ENCODE data around the gene ABCB9. TPM values are rescaled to one million over a fixed set of nuclear protein-coding genes. Genes with fewer than 3 reads are reported as not detected.

The ABCB9 gene
- total and polyA plus RNA-seq, 2 of the 8 experiments (the other 6 are each of a cell fraction or from before 2014, with no cell fraction given), result 3.8 to 8.0 TPM

DNA sequence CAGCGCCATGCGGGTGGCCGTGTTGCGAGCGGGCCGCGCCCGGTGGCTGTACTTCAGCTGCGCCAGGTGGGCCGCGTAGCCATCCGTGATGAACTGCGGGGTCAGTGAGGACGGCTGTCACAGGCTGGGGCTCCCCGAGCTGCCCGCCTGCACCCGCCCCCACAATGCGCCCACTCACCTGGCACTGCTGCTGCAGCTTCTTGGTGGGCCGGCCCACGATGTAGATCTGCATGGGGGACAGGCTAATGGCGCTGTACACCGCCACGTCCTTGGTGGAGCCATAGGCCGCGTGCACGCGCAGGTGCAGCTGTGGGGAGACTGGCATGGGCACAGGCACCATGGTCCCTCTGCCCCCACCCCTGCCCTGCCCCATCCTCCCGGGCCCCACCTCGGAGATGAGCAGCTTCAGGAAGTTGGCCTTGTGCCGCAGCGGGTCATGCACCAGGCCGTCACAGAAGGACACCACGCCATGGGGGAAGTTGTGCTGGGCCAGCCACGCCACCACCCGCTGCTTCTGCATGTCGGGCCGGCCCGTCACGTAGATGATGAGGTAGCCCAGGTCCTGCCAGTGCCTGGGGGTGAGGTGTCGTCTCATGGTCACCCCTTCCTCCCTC, 20.1 kb upstream of the ABCB9 start (continued):
- TF ChIP-seq KDM4A (IDR thresholded peaks at IDR 0.05; ENCODE audit: low read depth, low read length, severe bottlenecking), result no peak
- TF ChIP-seq, protein P1, sequence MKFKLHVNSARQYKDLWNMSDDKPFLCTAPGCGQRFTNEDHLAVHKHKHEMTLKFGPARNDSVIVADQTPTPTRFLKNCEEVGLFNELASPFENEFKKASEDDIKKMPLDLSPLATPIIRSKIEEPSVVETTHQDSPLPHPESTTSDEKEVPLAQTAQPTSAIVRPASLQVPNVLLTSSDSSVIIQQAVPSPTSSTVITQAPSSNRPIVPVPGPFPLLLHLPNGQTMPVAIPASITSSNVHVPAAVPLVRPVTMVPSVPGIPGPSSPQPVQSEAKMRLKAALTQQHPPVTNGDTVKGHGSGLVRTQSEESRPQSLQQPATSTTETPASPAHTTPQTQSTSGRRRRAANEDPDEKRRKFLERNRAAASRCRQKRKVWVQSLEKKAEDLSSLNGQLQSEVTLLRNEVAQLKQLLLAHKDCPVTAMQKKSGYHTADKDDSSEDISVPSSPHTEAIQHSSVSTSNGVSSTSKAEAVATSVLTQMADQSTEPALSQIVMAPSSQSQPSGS (IDR thresholded peaks at IDR 0.05; ENCODE audit: low read length), result no peak
- TF ChIP-seq SP2 (IDR thresholded peaks at IDR 0.05; ENCODE audit: low read length), result no peak
- TF ChIP-seq SP4 (IDR thresholded peaks at IDR 0.05; ENCODE audit: low read length), result no peak
- TF ChIP-seq CHD2 (IDR thresholded peaks at IDR 0.05; ENCODE audit: low read length), result no peak

Measured in H1 (cell line).